WTC11 (cell line): ENCODE data around the gene PGM3. TPM values are rescaled to one million over a fixed set of nuclear protein-coding genes. Genes with fewer than 3 reads are reported as not detected.

Experiments used
- ATAC-seq: fragments of 200-7000 bp; cut with Tn5 transposase; 2 replicates; pipeline ENCODE4 v1.10.0; 2021; ENCODE audit warnings: mild to moderate bottlenecking, moderate library complexity
- CTCF ChIA-PET: fragments of 300-600 bp; sonication (Branson Sonifier 250); formaldehyde crosslinking; loops from one replicate; lab custom pipeline; 2021; ENCODE audit warnings: antibody characterized with exemption; lab: Charles Lee
- POLR2A ChIA-PET: fragments of 350-600 bp; sonication (Branson Sonifier 250); formaldehyde crosslinking; loops from one replicate; lab custom pipeline; 2021; ENCODE audit warnings: antibody characterized with exemption; lab: Charles Lee
- DNase-seq: peaks from one replicate; pipeline ENCODE4 v3.0.0; 2021; ENCODE audit warnings: low spot score
- H3K27ac Mint-ChIP-seq: 2 replicates; pipeline ENCODE4 v1.8.0; 2021; ENCODE audit warnings: mixed read lengths
- H3K27me3 Mint-ChIP-seq: 2 replicates; pipeline ENCODE4 v1.8.0; 2021; ENCODE audit warnings: low read depth, mild to moderate bottlenecking, moderate library complexity, mixed read lengths
- H3K36me3 Mint-ChIP-seq: 2 replicates; pipeline ENCODE4 v1.8.0; 2021; ENCODE audit warnings: mixed read lengths
- H3K4me1 Mint-ChIP-seq: 2 replicates; pipeline ENCODE4 v1.8.0; 2022; ENCODE audit warnings: mixed read lengths
- H3K4me3 Mint-ChIP-seq: 2 replicates; pipeline ENCODE4 v1.8.0; 2021; ENCODE audit warnings: mild to moderate bottlenecking, moderate library complexity, mixed read lengths
- H3K9me3 Mint-ChIP-seq: 2 replicates; pipeline ENCODE4 v1.8.0; 2021; ENCODE audit warnings: mixed read lengths
- AR ChIP-seq: fragments of 250-450 bp; sonication (Bioruptor Pico); IDR thresholded peaks from 2 replicates; pipeline ENCODE4 v1.9.0; 2021; ENCODE audit warnings: mild to moderate bottlenecking
- ATF1 ChIP-seq: sonication (generic); formaldehyde crosslinking; IDR thresholded peaks from 2 replicates; pipeline ENCODE4 v1.8.1; 2023; ENCODE audit warnings: mild to moderate bottlenecking, moderate library complexity, missing genetic modification reagents
- ATF2 ChIP-seq: sonication (generic); formaldehyde crosslinking; IDR thresholded peaks from 2 replicates; pipeline ENCODE4 v1.8.1; 2022; ENCODE audit warnings: low read depth, missing genetic modification reagents, borderline replicate concordance
- ATF3 ChIP-seq: sonication (generic); formaldehyde crosslinking; conservative IDR thresholded peaks from 2 replicates; pipeline ENCODE4 v1.8.1; 2022; ENCODE audit warnings: mild to moderate bottlenecking, missing genetic modification reagents
- E2F4 ChIP-seq: sonication (generic); formaldehyde crosslinking; IDR thresholded peaks from 2 replicates; pipeline ENCODE4 v1.8.1; 2022; ENCODE audit warnings: low read depth, mild to moderate bottlenecking, moderate library complexity, missing genetic modification reagents, borderline replicate concordance
- ERG ChIP-seq: fragments of 250-450 bp; sonication (Bioruptor Pico); IDR thresholded peaks from 2 replicates; pipeline ENCODE4 v1.8.0; 2021; ENCODE audit warnings: mild to moderate bottlenecking
- FOXJ3 ChIP-seq: sonication (generic); formaldehyde crosslinking; IDR thresholded peaks from 2 replicates; pipeline ENCODE4 v1.9.0; 2021; ENCODE audit warnings: missing genetic modification reagents, mild to moderate bottlenecking, borderline replicate concordance
- FOXP1 ChIP-seq: sonication (generic); formaldehyde crosslinking; IDR thresholded peaks from 2 replicates; pipeline ENCODE4 v1.8.0; 2022; ENCODE audit warnings: missing genetic modification reagents, mild to moderate bottlenecking, moderate library complexity, borderline replicate concordance
- HMGA2 ChIP-seq: fragments of 250-450 bp; sonication (Bioruptor Pico); IDR thresholded peaks from 2 replicates; pipeline ENCODE4 v1.4.0; 2021; ENCODE audit warnings: mild to moderate bottlenecking, moderate library complexity
- HMGXB4 ChIP-seq: sonication (generic); formaldehyde crosslinking; IDR thresholded peaks from 2 replicates; pipeline ENCODE4 v1.8.1; 2023; ENCODE audit warnings: mild to moderate bottlenecking, moderate library complexity, missing genetic modification reagents
- JUN ChIP-seq: sonication (generic); formaldehyde crosslinking; IDR thresholded peaks from 2 replicates; pipeline ENCODE4 v1.8.0; 2023; ENCODE audit warnings: mild to moderate bottlenecking, missing genetic modification reagents
- MLX ChIP-seq: sonication (generic); formaldehyde crosslinking; IDR thresholded peaks from 2 replicates; pipeline ENCODE4 v1.8.1; 2023; ENCODE audit warnings: mild to moderate bottlenecking, missing genetic modification reagents, moderate library complexity
- NFE2L1 ChIP-seq: sonication (generic); formaldehyde crosslinking; IDR thresholded peaks from 2 replicates; pipeline ENCODE4 v1.8.1; 2023; ENCODE audit warnings: missing genetic modification reagents
- NR2C2 ChIP-seq: sonication (generic); formaldehyde crosslinking; IDR thresholded peaks from 2 replicates; pipeline ENCODE4 v1.8.0; 2022; ENCODE audit warnings: mild to moderate bottlenecking, missing genetic modification reagents
- PRRX2 ChIP-seq: fragments of 250-450 bp; sonication (Bioruptor Pico); IDR thresholded peaks from 2 replicates; pipeline ENCODE4 v1.8.0; 2021; ENCODE audit warnings: mild to moderate bottlenecking
- RELA ChIP-seq: sonication (generic); formaldehyde crosslinking; IDR thresholded peaks from 2 replicates; pipeline ENCODE4 v1.8.1; 2022; ENCODE audit warnings: missing genetic modification reagents, mild to moderate bottlenecking, borderline replicate concordance
- SP1 ChIP-seq: sonication (generic); formaldehyde crosslinking; conservative IDR thresholded peaks from 2 replicates; pipeline ENCODE4 v1.8.1; 2022; ENCODE audit warnings: missing genetic modification reagents
- TEAD1 ChIP-seq: sonication (generic); formaldehyde crosslinking; IDR thresholded peaks from 2 replicates; pipeline ENCODE4 v1.8.0; 2022; ENCODE audit warnings: mild to moderate bottlenecking, missing genetic modification reagents
- TEAD4 ChIP-seq: sonication (generic); formaldehyde crosslinking; IDR thresholded peaks from 2 replicates; pipeline ENCODE4 v1.8.0; 2022; ENCODE audit warnings: mild to moderate bottlenecking, missing genetic modification reagents
- ZNF138 ChIP-seq: sonication (generic); formaldehyde crosslinking; conservative IDR thresholded peaks from 2 replicates; pipeline ENCODE4 v1.8.1; 2022; ENCODE audit warnings: mild to moderate bottlenecking, moderate library complexity, missing genetic modification reagents
- total RNA-seq: library from RNA; stranded (reverse); gene quantifications from 3 replicates; pipeline ENCODE4 v1.2.3, GENCODE V29; 2021

The PGM3 gene
- total RNA-seq, 1 experiment from 2014 or later = 70.0 TPM

GRCh38 chr6:83152913-83153312, 40.2 kb downstream of the PGM3 start:
- DNase-seq (no peak), ATAC-seq (no peak)
- Mint-ChIP-seq H3K4me3 (no peak overlapping the region), H3K36me3 (peaks cover 19% of the 10 kb centered on the region), H3K27ac (no peak overlapping the region), H3K9me3 (no peaks in the 10 kb centered on the region), H3K4me1 (no peaks in the 10 kb centered on the region), H3K27me3 (no peaks in the 10 kb centered on the region)
- POLR2A ChIA-PET = interaction anchor here (0.7 kb wide), 1 partner anchor 523 kb away, joined by 4 read pairs; no protein-coding TSS in a partner anchor
- TF ChIP-seq HMGA2 (CRISPR knock-in tag) = no peak
- CTCF ChIA-PET = interaction anchor here (1.1 kb wide), 1 partner anchor 85 kb away, joined by 3 read pairs; the partner anchor contains the start of gene DOP1A

- Mint-ChIP-seq H3K9me3 (no peaks in the 10 kb centered on the region), H3K36me3 (peaks cover 14% of the 10 kb centered on the region), H3K27me3 (no peaks in the 10 kb centered on the region)
- ChIA-PET CTCF (no interaction called here), POLR2A (no interaction called here)
- DNase-seq = no peak
- TF ChIP-seq FOXJ3 = no peak
- TF ChIP-seq ATF2 (CRISPR knock-in tag) = no peak
- TF ChIP-seq TEAD4 (CRISPR knock-in tag) = no peak
- TF ChIP-seq ERG (CRISPR knock-in tag) = no peak
- no peak for TF ChIP-seq JUN (CRISPR knock-in tag)
- TF ChIP-seq ZNF138 (CRISPR knock-in tag) = no peak
- TF ChIP-seq ATF1 (CRISPR knock-in tag) = no peak
- TF ChIP-seq RELA (CRISPR knock-in tag) = no peak
- TF ChIP-seq AR = no peak
- TF ChIP-seq FOXP1 (CRISPR knock-in tag) = no peak
- TF ChIP-seq ATF3 (CRISPR knock-in tag) = no peak
- TF ChIP-seq PRRX2 (CRISPR knock-in tag) = no peak
- TF ChIP-seq HMGA2 (CRISPR knock-in tag) = no peak
- no peak for TF ChIP-seq MLX (CRISPR knock-in tag)
- no peak for TF ChIP-seq NFE2L1
- no peak for TF ChIP-seq NR2C2 (CRISPR knock-in tag)
- no peak for TF ChIP-seq HMGXB4 (CRISPR knock-in tag)
- TF ChIP-seq SP1 (CRISPR knock-in tag) = no peak
- no peak for TF ChIP-seq E2F4 (CRISPR knock-in tag)
- TF ChIP-seq TEAD1 (CRISPR knock-in tag) = no peak
- TF ChIP-seq, all 79 proteins: peak for 0
- Mint-ChIP-seq H3K4me3 (no peak overlapping the region), H3K4me1 (no peaks in the 10 kb centered on the region), H3K27ac (no peak overlapping the region)
- no peak for ATAC-seq
These were observed 42.0 kb downstream of the PGM3 start for GRCh38 chr6:83151114-83151513.
